Measurements from ENCODE around the gene LCT.
"Not testable (repeated sequence)": the region's sequence is repeated elsewhere in the genome, so short reads cannot be mapped to it uniquely, and the experiment has no call there.

The LCT gene

DNA sequence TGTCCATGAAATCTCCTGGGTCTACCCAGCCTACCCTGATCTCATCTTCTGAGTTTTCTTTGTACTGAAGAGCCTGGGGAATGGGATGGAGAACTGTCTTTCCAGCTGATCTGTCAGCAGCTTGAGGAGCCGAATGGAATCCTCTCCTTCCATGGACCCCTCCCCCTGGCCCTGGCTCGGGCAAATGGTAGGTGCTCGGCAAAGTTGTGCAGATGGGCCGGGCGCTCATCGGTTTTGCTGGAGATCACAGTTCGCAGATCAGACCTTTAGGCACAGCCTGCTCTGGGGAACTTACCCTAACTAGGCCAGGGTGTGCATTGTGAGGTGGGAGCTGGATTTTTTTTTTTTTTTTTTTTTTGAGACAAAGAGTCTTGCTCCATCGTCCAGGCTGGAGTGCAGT is 40.4 kb downstream of the LCT start:
- DNase-seq = no peak

DNA sequence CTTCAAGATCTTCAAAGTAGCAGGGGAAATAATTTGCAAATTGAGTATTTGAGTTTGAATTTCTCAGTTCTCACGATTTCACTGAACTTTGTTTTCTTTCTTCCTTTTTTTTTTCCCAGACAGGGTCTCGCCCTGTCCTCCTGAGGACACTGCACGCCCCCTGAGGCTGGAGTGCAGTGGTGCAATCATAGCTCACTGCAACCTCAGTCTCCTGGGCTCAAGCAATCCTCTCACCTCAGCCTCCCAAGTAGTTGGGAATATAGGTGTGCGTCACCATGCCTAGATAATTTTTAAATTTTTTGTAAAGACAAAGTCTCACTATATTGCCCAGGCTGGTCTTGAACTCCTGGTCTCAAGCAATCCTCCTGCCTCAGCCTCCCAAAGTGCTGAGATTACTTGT is 41.3 kb downstream of the LCT start:
- DNase-seq = not testable (repeated sequence)

DNA sequence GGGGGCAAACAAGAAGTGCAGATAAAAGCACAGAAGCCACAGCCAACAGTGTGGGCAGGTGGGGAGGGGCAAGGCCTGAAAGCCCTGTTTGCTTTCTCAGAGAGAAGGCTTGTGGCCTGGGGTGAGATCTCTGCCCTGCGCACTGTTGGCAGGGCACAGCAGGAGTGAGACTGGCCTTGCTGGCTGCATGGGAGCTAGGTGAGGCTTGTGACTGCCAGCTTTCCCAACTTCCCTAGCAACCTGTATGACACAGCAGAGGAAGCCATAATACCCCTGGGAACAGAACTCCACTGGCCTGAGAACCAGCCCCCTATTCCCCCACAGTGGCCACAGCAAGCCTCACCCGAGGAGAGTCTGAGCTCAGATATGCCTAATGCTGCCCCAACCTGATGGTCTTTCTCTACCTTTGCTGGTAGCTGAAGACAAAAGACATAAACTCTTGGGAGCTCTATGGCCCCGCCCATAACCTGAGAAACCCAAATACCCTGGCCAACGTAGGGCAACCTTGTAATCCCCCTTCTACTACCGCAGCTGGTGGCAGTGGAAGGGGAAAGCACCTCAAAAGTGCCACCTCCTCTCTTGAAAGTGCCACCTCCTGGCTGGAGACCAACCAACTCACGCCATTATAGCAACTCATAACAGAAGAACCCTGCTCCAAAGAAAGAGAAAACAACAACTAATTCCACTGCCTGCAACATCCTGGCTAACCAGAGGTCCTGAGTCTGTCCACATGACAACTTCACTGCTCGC is 44.4 kb downstream of the LCT start:
- DNase-seq = no peak

DNA sequence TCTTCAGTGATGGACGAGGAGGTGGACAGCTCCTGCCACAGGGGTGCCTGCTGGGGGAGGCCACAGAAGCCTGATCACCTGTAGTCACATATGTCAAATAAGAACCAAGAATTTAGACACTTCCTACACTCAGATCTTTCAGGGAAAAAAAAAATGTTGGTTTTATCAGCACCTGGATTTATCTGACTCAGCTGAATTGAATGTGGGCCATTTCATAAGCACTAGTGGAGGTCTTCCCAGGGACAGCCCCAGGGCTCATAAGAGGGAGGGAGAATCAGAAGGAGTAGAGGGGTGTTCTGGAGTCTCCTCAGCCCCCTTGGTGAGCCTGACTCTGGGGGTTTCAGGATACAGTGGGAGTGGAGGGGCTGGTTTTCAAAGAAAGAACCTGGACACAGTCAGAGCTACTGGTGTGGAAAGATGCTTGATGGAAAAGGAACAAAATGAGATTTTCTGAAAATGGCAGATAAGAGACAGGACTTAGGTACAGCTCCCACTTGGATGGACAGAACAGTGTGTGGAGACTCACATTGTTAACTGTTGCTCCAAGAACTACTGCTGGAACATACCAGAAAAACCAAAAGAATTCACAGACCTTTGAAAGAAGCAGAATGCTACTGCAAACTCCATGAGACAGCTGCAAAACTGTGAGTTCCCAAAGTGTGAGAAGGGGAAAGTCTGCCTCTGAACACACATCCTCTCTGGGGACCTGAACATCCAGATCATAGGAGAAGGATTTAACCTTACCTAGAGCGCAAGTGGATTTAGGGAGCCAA is 45.4 kb downstream of the LCT start:
- DNase-seq = no peak

DNA sequence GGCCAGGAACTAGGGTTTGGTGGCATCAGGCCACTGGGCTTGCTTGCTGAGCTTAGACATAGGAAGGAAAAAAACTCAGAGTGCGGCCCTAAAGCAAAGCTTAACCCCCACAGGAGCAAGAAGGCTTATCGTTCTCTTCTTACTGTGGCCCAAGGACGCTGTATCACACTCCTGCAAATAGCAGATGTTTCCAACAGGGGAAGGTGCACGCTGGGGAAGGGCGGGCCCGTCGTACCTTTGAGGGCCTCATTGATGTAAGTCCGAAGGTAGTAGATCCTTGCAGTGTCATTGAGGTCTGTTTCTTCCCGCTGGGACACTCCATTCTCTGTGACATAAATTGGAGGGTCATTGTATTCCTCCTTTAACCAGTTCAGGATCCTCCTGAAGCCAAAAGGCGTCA is 46.6 kb downstream of the LCT start:
- no peak for DNase-seq

DNA sequence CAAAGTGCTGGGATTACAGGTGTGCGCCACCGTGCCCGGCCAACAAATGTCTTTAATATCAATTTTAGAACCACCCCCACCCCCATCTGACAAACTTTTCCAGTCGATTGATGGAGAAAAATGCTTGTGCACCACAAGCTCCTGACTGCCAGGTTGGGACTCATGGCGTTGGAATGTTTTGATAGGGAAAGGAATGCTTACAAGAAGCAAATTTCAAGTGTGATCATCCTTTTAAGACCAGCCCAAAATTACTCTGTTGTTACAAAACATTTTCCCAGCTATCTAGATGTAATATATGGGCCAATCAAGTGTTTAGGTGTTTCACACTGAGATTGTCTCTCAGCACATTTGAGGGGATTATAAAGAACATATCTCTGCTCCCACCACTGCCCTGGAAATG is 50.2 kb downstream of the LCT start:
- no peak for DNase-seq

DNA sequence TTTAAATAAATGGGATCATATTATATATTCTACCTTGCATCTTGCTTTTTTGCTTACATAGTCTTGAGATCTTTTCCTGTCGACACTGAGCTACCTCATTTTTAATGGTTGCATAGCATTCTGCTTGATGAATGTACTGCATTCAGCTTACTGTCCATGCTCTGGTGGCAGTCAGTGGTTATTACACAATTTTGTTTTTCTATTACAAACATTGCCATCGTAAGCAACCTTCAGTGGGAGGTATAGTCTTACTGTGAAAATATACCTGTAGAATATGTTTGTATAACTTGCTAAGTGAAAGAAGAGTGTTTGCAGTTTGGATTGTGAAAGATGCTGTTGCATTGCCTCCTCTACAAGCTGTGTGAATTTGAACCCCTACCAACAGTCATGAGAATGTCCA is 52.0 kb downstream of the LCT start:
- no peak for DNase-seq

DNA sequence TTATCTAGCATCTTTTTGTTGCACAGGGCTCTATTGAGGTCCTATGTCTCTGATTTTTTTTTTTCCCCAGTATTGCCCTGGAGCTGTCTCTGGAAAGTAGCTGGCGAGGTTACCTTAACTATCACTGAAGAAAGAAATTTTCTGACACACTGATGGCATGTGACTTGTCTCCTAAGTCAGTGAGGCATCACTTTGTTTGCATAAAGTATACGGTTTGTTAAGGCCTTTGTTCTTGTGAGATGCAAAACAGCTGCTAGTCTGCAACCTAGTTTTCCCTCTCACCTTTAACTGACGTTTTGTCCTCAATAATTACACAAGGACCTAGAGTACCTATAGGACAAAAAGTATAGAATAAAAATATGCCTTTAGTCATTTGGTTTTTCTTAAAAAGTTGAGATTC is 53.5 kb downstream of the LCT start:
- no peak for DNase-seq

DNA sequence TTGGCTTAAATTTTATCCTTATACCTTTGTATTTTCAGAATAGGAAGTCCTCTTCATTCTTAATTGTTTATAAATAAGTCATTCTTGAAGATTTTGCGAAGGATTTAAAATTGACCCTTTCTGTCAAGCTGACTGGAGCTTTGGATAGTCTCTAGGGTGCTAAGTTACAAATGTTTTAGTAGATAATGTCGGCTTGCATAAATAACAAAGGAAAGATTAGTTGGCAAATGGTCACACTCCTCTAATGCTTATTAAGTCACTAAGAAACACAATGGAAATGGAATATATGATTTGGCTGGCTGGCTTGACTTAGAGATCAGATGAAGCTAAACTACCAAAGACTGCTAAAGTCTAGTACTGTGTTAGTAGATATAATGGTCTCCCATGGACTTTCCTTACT is 54.8 kb downstream of the LCT start:
- no peak for DNase-seq

DNA sequence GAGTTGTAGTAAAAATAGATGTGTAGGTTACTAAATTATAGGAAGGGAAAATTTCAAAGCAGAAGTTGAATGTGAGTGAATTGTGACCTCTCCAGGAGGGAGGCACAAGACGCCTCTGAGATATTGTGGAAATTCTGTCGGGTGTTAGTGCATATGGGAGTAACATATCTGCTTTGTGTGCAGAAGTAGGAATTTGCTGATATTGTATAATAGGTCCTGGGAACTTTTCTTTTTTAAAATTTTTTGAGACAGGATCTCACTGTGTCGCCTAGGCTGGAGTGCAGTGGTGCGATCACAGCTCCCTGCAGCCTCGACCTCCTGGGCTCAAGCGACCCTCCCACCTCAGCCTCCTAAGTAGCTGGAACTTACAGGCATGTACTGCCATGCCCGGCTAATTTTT is 60.6 kb downstream of the LCT start:
- no peak for DNase-seq

DNA sequence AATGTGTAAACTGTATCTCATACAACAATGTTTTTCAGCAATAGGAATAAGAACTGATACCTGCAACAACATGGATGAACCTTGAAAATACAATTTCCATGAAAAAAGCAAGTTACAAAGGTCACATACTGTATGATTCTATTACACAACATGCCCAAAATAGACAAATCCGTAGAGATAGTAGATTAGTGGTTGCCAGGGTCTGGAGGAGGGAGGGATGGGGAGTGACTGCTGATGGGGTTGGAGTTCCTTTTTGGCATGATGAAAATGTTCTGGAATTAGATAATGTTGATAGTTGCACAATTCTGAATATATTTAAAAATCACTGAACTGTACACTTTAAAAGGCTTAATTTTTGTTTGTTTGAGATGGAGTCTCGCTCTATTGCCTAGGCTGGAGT is 61.6 kb downstream of the LCT start:
- DNase-seq = no peak

DNA sequence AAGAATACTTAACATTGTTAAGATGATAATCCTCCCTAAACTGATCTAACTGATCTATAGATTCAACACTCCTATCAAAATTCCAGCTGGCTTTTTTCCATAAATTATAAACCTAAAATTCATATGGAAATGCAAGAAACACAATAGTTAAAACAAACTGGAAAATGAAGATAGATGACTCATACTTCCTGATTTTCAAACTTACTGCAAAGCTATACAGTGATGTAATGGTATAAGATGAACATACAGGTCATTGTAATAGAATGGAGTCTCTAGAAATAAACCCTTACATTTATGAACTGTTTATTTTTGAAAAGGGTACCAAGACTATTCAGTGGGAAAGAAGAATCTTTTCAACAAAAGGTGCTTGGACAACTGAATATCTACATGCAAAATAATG is 63.1 kb downstream of the LCT start:
- no peak for DNase-seq

DNA sequence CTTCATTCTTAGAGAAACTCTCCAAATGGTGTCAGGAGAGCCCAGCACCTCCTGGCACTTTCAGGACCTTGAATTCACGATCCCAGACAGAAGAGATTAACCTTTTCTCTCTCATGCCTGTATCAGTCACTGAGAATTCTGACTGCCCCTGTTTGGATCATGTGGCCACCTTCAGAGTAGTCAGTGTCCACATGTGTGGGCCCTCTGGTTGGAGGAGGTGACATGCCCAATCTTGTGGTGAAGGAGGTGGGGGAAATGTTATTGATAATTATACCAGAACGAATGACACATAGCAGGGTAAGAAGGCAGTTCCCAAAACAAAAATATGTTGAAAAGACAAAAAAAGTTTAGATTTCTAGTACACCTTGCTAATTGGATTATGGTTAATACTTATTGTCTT is 63.7 kb downstream of the LCT start:
- DNase-seq = no peak

DNA sequence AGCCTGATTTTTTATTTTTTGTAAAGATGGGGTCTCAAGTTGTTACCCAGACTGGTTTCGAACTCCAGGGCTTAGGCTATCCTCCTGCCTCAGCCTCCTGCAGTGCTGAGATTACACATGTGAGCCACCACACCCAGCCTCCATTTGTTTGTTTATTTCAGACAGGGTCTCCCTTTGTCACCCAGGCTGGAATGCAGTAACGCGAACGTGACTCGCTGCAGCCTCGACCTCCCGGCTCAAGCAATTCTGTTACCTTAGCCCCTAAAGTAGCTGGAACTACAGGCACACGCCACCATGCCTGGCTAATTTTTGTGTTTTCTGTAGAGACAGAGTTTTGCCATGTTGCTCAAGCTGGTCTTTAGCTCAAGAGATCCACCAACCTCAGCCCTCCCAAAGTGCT is 68.1 kb downstream of the LCT start:
- DNase-seq = no peak

DNA sequence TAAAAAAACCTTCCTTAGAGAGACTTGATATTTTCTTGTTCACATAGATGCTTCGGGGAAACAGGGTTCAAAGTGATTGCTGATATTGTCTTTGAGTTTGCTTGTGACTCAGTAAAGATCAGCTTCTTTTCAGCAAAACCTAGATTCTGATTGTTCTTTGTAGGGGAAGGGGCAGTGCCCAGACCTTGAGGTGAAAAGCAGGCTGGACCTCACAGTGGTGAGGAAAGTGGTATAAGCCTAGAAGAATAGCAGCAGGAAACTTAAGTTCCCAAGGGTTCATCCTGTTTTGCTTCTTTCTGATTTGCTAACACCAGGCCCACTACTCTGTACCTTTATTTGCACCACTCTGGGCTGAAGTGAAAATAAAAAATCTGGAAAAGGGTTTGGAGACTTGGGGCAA is 74.5 kb downstream of the LCT start:
- no peak for DNase-seq

DNA sequence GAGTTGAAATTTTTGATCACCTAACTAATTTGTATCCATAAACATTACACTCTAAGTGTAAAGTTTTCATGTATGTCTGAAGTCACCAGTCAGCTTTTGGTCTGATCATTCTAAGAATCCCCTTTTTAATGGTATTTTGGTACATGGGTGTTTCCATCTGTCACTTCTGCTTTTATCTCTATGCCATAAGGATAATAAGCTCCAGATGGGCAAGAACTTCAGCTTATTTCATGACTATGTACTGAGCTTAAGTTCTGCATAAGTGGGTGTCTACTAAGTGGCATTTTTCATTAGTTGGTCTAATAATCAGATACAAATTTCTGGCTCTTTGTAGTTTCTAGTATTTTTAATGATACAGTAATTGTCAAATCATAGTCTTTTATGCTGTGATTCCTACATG is 75.0 kb downstream of the LCT start:
- DNase-seq = no peak

DNA sequence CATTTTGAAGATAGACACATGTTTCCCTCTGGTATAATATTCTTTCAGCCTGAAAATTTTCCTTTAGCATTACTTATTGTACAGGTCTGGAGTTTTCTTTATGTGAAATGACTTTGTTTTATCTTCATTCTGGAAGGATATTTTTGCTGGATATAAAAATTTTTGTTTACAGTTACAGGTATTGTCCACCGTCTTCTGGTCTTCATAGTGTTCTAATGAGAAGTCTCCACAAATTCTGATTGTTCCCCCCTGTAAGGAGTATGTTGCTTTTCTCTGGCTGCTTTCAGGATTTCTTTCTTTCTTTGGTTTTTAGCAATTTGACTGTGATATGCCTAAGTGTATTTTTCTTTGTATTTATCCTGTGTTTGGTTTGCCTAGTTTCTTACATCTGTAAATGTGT is 80.3 kb downstream of the LCT start:
- DNase-seq = no peak

DNA sequence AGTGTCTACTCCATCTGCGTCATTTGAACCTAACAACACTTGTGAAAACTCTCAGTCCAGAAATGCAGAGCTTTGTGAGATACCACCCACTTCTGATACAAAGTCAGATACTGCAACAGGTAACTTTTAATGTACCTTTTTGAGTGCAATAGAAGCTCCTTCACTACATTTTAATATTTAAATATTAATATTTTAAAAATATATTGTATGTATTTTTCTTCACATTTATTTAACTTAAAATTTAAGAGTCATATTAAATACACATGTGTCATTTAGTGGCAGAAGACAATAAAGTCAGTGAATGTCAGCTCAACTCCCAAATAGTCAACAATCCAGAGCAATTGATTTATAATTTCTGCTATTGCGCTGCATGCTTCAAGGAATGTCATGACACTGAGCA is 81.4 kb downstream of the LCT start:
- no peak for DNase-seq

DNA sequence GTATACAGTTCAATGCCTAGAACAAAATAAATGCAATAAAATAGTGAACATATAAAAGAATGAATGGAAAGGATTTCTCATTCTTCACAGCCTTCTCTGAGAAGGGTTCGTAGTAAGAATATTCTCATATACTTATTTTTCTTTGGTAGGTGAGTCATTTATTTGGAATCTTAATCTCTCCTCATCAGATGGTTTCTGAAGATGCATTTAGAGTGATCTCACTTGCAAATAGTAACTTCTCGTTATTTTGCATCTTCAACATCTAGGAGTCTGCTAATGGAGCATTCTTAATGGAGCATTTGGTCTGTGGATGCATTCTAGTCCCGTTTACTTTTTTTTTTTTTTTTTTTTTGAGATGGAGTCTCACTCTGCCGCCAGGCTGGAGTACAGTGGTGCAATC is 91.4 kb downstream of the LCT start:
- DNase-seq = no peak

DNA sequence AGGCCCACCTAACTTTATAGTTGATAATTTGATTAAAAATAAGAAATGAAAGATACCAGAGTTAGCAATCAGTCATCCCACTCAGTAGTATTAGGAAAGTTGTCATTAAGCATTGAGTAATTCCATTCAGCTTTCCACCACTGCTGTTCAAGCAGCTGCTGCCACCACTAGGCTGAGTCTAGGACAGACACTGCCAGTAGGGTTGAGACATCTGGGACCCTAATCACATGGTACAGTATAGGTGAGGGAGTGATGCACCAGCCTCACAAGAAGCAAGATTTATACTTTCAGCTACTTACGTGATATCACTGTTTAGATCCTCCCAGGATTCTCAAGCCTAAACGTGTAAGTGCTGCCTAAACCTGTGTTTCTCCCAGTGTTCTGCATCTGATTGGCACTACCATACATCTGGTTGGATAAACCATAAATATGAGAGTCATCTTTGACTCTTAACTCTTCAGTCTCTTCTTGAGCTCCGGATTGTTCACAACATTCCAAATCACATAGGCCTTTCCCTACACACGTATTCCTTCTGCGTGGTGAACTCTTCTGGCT is 92.1 kb downstream of the LCT start:
- peak; percentile 9 for DNase-seq

DNA sequence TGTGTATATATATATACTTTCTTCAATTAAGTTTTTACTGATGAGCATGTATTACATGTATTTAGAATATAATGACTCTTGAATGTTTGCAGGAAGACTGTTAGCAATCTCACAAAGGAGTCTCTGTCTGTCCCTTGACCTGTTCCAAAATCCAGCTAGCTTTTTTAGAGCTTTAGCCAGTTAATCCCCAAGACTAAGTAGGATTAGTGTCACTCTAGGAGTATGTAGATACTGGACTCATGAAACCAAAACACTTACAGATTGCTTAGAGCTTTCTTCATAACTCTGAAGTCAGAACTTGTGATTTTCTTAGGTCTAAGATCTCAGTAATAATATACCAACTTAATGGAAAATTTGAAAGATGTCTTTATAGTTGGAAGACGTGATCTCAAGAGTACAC is 93.1 kb downstream of the LCT start:
- DNase-seq = no peak

DNA sequence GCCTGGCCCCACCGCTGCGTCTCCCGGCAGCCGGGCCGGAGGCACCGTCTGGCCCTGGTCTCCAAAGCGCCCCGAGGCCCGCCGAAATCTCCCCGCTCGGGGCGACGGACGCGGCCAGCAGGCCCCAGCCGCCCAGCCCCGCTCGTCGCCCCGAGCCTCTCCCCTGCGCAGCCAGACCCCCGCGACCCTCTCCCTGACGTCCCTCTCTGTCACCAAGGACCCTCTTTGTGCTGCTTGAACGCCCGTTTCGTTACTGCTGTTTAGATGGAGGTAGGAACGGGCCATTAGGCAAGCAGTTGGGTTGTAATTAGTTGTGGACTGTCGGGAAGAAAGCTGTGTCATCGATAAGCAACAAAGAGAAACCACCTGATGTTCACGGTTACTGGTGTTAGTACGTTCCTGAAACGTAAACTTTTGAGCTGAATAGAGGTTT is 94.6 kb downstream of the LCT start:
- peak; percentile 29 for DNase-seq

DNA sequence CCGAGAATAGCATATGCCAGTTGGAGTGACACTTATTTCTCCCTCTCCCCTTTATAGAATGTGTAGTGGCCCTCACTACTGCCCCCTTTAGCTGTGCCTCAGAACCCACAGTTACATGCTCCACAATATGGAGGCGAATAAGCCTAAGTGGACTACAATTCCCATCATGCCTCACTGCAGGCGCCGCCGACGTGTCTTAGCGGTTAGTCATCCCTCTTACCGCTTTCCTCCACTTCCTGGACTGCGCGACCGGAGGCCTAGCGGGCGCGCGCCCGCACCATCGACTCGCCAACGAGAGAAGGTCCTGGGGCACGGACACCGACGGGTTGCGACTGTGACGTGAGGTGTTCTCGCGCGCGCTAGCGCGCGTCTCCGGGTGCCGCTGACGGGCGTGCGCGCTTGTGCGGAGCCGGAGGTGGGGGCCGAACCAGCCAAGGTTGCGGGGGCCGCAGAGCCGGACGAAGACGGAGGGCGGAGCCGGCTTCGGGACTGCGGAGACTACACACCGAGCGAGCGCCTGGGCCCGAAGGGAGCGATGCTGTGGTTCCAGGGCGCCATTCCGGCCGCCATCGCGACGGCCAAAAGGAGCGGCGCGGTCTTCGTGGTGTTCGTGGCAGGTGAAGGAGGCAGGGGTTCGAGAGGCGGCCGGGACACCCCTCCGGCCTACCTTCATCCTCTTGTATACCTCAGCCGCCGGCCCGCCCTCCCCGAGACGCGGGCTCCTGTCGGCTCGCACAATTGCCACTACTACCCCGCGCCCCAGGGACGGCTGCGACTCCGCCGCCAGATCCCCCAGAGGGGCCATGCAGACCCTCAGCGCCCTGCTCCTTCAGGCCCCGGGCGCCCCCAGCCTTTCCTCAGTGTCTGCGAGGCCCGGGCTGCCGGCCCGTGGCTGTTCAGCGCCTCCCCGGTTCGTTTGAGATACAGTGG is 95.3 kb downstream of the LCT start, which contains the start of gene UBXN4:
Gene UBXN4, plus strand, starts transcription at position 461 of the 930 bp plus-strand sequence. Its CDS starts 75 bp downstream, at position 536.
- DNase-seq = peak; percentile 95
